HG02588 (cell line): Measurements from ENCODE around the gene RSPH1.
"Not testable (repeated sequence)": the region's sequence is repeated elsewhere in the genome, so short reads cannot be mapped to it uniquely, and the experiment has no call there.

Experiments
- ATAC-seq: cut with Tn5 transposase; IDR thresholded peaks from one replicate; pipeline ENCODE4 v1.9.1; 2021; ENCODE audit warnings: mild to moderate bottlenecking, moderate library complexity; ENCODE audit not compliant: unreplicated experiment

Gene RSPH1

DNA sequence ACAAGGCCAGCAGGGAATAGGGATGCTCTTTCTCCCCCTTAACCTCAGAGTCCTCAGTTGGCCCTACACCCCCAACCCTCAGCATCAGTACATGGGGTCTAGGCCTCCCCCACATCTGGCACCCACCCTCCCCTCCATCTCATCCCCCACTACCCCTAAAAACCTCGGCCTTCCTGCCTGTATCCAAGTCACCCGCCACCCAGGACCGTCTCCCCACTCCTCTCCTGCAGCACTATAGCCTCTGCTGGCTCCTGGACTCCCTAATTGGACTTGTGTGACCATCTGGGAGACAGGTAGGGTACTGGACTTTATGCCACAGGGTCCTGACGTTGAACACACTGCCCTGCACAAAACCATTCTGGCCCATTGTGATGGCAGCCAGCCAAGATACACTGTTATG is 6.0 kb downstream of the RSPH1 start:
- ATAC-seq, result no peak

DNA sequence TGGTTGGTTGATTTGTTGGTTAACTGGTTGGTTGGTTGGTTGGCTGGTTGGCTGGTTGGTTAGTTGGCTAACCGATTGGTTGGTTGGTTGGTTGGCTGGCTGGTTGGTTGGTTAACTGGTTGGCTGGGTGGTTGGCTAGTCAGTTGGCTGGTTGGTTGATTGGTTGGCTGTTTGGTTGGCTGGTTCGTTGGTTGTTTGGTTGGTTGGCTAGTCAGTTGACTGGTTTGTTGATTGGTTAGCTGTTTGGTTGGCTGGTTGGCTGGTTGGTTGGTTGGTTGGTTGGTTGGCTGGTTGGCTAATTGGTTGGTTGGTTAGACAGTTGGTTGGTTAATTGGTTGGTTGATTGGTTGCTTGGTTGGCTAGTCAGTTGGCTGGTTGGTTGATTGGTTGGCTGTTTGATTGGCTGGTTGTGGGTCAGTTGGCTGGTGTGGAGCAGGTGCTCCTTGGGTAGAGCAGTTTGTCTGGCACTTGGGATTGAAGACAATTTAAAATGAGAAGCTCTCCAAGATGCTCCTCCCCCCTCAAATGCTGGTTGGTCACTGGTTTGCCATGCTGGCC is 6.9 kb downstream of the RSPH1 start:
- ATAC-seq, result no peak

DNA sequence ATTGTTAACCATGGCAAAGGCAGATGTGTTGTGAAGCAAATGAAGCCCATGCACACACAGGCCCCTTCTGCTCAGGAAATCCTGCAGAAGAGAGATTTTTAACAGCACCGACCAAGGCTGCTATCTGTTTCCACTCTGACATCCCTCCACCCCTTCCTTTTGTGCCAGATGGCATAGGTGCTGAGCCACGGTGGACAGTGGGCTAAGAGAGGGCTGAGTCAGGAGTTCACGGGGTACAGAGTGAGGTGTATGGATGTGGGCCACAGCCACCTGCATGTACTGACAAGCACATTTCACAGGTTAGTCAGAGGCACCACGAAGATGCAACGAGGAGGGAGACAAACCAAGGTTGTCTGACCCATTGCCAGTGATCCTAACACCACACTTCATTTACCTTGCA is 9.5 kb downstream of the RSPH1 start:
- ATAC-seq, result no peak

DNA sequence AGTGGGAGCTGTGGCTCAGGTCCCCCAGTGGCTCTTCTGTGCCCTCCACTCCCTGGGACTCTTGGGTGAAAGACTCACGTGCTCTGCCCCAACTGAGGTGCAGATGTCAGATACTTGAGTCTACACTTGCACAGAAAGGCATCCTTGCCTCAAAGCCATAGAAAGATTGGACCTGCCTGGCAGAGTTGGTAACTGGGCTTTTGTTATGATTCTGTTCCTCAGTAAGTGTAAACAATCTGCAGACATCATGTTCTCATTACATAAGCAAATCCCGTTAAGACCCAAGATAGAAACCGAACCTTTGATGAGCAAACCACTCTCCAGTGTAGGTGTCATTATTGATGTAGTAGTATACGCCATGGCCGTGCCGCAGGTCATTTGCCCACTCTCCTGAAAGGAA is 10.0 kb downstream of the RSPH1 start:
- ATAC-seq, result no peak

DNA sequence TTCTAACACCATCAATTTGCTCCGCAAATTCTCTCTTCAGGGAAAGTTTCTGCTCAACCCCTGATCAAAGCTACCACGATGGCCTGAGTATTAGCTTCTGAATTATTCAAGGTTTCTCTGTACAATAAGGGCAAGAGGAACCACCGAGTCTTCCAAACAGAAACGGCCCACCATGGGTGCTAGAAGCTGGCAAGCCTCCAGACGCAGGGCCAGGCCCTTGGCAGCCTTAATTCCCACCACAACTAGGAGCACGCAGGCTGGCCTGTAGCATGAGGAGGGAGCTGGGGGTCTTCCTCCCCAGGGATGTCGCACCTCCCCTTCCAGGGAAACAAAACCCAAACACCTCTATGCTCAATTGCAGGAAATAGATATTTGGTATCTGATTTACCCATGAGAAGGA is 11.1 kb downstream of the RSPH1 start:
- ATAC-seq, result no peak

DNA sequence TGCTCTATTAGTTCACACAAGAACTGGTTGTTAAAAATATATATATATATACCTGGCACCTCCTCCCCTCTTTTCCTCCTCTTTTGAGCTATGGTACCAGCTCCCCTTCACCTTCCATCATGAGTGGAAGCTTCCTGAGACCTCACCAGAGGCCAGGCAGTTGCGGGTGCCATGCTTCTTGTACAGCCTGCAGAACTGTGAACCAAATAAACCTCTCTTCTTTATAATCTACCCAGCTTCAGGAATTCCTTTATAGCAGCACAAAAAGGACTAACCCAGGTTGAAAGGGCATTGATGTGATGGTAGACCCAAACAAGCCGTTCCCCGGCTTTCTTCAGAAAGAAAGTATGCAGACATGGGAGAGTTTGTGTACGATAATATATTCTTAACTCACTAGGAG is 14.9 kb downstream of the RSPH1 start:
- ATAC-seq, result no peak

DNA sequence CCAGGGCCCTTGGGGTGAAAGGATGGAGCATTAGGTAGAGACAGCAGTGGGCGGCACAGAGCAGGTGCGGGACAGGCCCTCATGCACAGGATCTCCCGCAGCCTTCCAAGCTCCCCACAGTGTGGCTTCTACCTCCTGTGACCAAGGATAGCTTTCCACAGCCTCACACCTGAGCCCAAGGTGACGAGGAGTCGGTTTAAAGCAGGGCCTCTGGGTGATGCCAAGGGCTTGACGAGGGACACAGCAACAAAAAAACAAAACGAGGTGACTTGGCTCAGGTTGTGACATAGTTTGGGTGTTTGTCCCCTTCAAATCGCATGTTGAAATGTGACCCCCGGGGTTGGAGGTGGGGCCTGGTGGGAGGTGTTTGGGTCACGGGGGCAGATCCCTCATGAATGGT is 15.3 kb downstream of the RSPH1 start:
- ATAC-seq, result no peak

DNA sequence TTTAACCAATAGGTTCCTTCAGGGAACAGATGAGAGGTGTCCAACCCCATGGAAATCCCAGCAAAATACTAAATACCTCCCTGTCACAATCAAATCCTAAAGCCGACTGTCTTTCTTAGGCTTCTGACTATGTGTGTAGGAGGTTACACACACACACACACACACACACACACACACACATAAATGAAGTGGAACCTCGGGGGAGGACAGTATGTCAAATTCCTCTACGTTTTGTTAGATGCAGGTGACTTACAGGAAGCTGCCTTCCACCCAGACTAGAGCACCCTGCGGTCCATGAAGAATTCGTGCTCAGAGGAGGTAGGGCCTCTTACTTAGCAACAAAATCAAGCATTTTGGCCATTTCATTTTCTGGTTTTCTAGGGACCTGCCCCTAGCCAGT is 16.4 kb downstream of the RSPH1 start:
- no peak for ATAC-seq

DNA sequence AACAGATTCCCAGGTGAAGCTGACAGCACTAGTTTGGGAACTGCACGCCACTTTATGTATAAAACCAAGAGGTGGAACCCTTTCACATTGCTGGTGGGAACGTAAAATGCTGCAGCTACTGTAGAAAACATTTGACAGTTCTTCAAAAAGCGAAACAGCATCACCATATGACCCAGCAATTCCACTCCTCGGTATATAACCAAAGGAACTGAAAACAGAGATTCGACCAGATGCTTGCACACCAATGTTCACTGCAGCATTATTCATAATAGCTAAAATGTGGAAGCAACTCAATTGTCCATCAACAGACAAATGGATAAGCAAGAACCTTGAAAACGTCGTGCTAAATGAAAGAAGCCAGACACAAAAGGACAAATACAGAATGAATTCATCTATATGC is 17.5 kb downstream of the RSPH1 start:
- no peak for ATAC-seq

DNA sequence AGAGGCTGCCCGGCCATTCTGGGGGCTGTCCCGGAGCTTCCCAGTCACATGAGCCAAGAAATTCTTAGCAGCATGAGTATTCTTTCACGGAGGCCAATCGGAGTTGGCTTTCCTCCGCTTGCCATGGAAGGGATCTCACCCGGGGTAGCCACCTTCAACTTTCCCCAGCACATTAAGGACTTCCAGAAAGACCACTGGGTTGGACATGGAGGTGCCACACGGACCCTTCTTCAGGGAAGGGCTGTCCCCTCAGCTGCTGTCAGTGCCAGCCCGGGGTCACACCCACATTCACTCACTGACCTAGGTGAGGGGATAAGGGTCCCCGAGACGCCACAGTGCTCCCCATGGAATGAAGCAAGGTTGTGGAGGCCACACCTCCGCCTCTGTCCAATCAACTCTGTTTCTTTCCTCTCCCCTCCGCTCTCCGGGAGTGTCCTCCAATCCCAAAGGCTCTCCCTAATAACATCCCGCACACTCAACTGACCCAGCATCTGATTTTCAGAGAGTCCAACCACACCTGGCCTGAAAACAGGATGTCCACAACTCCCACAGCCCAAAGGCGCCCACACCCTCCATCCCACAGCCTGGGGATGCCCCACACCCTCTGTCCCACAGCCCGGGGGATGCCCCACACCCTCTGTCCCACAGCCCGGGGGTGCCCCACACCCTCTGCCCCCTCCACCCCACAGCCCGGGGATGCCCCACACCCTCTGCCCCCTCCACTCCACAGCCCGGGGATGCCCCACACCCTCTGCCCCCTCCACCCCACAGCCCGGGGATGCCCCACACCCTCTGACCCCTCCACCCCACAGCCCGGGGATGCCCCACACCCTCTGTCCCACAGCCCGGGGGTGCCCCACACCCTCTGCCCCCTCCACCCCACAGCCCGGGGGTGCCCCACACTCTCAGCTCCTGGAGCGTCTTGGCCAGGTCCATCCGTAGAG is 19.4 kb downstream of the RSPH1 start:
- ATAC-seq, result no peak

DNA sequence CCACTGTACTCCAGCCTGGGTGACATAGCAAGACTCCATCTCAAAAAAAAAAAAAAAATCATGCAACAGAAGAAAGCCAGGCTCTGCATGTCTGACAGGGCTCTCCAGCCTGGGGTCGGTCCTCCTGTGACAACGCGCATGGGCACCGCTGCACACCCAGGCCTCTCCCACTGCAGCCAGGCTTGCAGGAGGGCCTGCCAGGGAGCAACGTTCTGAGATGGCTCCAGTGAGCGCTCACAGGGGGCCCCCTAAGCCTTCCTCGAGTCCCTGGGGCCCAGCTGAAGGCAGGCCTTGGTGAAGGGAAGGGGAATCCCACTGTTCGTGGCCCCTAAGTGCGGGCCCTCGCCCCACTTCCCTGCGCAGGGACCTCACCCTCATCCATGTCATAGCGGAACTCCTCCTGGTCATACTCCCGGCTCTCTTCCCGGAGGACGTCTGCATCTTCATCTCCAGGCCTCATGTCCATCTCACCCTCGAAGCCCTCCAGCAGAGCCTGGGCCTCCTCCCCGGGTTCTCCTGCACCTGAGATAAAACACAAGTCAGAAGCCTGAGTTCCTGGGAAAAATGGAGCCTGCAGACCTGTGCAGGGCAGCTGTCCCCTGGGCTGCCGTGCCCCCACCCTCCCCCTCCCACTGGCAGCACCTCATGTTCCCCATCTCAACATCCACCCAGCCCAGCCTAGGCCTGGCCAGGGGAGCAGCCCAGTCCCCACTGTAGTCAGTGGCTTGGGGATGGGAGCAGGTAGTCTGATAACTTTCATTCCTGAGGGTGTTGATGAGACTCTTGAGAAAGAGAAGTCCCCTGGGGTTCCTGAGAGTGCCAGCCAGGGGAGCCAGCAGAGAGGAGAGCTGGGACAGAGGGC is 20.3 kb downstream of the RSPH1 start:
- no peak for ATAC-seq

DNA sequence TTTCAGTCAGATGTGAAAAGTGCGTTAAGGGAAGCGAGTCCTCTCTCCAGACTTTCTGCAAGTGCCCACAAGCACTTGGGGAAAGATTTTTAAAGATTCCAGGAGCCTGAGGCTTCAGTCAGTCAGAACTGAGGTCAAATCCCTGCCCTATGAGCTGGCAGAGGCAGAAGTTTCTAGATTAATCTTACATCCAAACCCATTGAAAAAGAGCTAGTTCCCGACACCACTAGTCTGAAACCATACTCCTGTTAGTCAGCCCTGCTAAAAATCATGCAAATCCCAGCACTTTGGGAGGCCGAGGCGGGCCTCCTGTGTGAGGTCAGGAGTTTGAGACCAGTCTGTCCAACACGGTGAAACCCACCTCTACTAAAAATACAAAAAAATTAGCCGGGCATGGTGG is 21.0 kb downstream of the RSPH1 start:
- ATAC-seq, result no peak

DNA sequence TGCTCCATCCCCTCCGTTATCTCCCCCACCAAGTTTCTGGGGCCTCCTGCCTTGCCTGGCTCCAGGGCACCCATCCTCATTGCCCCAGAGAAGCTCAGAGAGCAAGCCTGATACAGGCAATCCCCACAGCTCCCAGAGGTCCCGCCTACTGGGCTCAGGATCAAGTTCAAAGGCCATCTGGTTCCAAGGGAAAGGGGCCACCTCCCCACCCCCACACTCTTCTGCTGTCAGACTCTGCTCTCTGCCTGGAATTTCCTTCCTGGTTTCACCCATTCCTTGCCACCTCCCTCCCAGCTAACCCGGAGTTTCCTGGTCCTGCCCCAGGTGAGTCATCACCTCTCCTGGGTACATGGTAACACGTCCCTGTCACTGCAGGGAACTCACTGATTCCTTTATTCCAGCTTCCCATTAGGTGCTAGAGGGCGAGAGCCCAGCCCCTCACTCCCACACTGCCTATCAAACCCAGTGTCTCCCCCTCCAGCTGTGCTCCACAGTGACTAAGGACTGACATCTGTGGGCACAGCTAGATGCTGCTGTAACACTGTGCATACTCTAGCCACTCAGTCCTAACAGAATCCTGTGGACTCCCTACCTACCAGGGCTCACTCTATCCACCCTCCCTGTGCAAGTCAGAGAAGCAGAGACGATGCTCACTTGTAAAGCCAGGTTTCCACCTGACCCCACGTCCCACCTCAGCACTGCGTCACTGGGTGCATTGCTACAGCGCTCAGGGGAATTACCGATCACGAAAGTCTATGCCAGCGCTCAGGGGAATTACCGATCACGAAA is 21.8 kb downstream of the RSPH1 start:
- ATAC-seq, result peak; percentile 53

DNA sequence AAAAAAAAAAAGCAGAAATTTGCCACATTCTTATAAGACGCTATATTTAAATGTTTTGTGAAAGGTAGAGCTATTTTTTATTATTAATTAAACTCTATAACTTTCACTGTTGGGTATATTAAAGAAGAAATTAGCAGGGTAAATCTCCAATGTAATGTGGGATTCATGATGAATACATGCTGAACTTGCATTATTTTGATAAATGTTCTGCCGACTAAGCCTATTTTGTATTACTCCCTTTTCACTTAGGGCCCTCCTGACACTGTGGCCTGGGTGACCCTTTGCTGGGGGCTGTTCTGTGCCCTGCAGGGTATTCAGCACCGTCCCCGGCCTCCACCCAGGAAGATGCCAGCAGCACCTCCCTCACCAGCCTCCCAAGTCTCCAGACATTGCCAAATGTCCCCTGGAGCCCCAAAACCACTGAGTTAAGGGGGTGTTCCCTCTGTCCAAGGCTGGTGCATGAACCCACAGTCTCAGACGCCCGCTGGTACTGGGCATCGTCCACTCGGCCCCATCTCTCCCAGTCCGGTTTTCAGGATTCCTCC is 22.5 kb downstream of the RSPH1 start:
- no peak for ATAC-seq

DNA sequence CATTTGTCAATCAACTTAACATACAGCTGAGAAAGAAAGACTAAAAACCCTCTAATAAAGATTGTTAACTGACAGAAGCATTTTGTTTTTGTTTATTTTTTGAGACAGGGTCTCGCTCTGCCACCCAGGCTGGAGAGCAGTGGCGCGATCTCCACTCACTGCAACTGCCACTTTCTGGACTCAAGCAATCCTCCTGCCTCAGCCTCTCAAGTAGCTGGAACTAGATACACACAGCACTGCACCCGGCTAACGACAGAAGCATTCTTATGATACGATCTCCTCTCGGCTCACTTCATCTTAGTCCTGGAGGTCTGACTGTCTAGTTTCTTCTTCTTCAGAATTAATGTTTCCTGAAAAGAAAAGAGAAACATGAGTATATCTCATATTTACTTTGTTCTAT is 23.5 kb downstream of the RSPH1 start:
- no peak for ATAC-seq

DNA sequence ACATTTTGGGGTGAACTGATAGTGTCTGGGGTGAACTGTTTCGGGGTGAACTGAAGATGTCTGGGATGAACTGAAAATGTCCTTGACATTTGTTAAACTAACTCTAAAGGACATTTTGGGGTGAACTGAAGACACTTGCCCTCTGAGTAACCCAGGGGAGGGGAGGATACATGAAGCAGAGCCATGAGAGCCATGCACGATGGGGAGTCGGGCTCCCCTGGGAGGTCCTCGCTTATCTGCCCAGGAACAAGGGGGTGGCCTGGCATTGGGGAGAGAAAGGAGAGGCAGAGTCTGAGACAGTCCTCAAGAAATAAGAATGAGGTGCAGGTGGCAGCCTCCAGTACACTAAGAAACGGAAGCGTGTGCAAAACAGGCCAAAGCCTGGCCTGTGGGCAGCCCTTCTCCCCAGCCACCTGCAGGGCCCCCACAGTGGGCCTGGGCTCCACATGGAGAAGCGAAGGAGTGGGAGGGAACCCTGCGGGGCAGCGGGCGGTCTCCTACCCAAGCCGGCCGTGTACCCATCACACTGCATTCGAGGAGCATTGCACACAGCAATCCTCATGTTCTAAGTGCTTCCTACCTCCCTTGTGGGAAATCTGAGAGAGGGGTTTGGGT is 24.2 kb downstream of the RSPH1 start:
- no peak for ATAC-seq

DNA sequence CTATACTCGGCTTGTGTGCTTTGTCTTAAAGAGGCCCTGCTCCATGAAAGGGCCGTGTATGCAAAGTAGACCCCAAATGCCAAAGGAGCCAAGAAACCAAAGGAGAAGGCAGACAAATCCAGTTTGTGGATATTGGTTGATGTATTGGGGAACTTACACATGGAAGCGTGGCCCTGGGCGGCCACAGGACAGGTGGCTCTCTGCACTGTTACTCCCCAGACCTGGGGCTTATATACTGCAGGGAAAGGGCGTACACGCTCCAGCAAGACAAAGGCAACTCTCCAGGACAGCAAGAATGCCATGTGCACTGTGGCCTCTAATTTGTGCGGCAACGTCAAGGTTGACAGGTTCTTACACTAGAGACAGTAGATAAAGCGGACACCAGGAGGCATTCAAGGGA is 24.8 kb downstream of the RSPH1 start:
- ATAC-seq, result no peak

DNA sequence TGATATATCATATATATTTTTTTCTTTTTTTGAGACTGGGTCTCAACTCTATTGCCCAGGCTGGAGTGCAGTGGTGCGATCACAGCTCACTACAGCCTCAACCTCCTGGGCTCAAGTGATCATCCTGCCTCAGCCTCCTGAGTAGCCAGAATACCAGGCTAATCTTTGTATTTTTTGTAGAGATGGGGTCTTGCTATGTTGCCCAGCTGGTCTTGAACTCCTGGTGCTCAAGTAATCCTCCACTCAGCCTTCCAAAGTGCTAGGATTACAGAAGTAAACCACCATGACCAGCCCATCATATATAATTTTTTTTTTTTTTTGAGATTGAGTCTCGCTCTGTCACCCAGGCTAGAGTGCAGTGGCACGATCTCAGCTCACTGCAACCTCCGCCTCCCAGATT is 26.3 kb downstream of the RSPH1 start:
- not testable (repeated sequence) for ATAC-seq

DNA sequence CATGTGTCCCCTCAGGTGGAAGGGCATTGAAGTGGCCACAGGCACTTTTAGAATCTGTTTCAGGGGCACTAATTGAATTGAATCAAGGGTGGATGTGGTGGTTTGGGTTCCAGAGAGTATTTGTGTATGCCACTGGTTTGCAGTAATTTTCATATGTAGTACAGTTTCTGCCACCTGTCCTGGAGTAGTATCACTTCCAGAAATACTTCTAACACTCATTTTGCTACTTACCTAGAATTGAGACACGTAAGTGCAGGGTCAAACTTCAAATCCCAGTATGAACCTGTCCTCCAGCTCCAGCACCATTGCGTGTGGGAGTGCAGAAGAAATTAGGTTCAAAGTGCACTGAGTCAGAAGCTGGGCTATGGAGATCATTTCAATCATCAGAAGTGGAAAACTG is 26.8 kb downstream of the RSPH1 start:
- no peak for ATAC-seq

DNA sequence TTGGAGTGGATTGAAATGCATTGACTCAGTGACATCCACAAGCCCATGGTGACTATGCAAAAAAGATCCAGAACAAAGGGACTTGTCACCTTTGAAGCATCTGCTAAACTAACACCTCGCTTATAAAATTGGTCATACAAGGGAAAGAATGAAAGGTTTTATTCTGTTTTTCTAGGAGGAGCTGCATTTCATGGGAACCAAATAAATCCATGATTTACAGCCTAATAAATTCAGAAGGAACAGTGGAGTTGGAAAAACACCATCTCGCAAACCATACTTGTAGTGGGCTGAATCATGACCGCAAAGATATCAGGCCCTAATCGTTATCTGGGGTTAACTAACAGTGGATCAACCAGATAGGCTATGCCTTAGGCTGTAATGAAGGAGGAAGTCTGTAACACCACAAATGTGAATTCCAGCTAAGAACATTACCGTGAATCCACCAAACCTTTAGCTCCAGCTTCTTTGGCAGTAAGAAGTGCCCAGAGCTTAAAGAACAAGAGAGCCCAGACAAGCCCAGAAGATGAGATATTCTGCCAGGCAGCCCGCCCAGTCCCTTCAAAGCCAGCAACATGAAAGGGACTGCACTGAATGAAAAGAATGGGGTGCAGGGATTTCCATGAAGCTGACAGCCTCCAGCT is 27.4 kb downstream of the RSPH1 start:
- ATAC-seq, result no peak
